ENCODE data around the gene PHACTR1.

Gene PHACTR1

GRCh38 chr6:12865117-12865516 lies 148.6 kb downstream of the PHACTR1 start:
- no peak for DNase-seq

GRCh38 chr6:12865671-12866181 lies 149.2 kb downstream of the PHACTR1 start:
- DNase-seq: no peak

GRCh38 chr6:12866422-12867029 lies 150.0 kb downstream of the PHACTR1 start:
- no peak for DNase-seq

- no peak for DNase-seq
Observed at GRCh38 chr6:12869816-12870432, 153.4 kb downstream of the PHACTR1 start.

DNA sequence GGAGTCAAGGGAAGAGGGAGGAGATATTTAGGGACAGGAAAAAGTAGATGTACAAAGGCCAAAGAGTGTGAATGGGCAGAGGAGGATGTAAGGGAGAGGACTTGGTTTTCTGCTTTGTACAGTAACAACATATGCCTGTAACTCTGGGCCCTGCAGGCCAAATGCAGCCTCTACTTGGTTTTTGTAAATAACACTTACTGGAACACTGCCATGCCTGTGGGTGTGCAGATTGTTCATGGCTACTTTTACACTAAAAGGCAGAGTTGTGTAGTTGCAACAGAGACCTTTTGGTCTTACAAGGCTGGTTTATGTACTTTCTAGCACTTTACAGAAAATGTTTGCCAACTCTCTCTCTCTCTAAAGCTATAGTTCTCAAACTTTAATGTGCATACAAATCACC lies 157.1 kb downstream of the PHACTR1 start:
- DNase-seq: no peak

DNA sequence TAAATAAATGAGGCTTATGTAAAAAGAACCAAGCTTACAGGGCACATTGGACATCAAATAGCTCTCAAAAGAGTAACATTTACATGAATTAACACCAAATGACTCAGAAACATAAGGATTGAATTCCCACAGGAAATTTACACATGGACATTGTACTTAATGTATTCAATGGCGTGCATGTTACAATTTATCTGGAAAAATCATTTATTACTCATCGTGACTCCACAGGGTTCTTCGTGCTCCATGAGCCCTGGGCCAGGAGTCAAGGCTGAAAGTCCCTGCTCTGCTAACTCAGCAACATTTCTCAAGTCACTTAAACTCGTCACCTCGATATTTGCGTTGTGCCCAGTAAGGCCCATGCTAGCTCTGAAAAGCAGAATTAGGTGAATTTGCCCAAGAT lies 158.5 kb downstream of the PHACTR1 start:
- DNase-seq: no peak

- DNase-seq: no peak
Observed at GRCh38 chr6:12878741-12879140, 162.2 kb downstream of the PHACTR1 start.

- no peak for DNase-seq
Observed at GRCh38 chr6:12882761-12883290, 166.3 kb downstream of the PHACTR1 start.

DNA sequence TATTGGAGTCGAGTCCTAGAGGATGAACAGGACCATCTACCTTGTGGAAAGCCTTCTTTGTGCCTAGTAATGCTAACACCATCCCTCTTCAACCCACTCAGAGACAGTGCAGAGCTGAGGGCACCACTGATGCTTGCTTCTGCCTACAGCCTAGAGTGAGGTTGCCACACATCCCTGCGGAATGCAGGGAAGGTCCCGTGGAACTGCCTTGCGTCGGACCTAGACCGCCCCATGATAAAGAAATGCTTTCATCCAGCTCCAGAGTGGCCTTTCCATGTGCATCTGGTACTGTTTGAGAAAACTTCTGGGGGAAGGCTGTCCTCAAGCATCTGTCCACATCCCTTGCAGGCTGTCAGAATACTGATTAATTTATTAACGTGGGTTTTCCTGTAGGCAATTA lies 168.4 kb downstream of the PHACTR1 start:
- DNase-seq: no peak

DNA sequence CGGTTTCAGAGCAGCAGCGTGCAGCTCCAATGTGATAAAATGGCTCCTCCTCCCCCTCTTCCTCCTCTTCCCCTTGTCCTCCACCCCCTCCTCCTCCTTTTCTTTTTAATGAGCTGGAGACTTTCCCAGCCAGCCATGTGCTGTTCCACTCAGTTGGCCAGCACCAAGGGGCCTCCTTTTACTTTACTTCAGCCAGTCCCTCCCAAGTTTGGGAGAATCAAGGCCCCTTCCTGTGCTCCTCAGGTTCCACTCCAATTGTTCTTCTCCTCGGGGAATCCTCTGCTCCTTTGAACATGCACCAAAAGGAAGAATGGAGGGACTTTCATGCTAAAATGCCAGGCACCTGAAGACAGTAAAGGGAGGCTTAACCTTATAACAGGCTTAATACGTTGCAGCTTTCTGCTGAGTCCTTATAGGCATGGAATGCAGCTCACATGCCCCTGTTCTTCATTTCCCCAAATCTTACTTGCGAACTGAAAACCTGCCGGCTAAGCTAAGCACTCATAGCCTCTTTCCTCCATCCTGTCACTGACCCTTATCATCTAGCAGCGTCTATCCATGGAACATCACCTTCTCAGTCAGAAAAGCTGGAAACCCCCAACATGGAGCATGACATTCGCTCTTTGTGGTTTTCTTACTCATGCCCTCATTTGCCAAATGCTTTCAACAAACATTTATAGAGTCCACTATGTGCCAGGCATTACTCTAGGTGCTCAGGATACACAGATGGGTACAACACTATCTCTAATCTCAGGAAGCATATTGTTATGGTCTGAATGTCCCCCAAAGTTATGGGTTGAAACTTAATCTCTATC lies 170.6 kb downstream of the PHACTR1 start:
- DNase-seq: no peak

- peak; percentile 44 to 51 for DNase-seq
Observed at GRCh38 chr6:12890171-12890790, 173.7 kb downstream of the PHACTR1 start.

DNA sequence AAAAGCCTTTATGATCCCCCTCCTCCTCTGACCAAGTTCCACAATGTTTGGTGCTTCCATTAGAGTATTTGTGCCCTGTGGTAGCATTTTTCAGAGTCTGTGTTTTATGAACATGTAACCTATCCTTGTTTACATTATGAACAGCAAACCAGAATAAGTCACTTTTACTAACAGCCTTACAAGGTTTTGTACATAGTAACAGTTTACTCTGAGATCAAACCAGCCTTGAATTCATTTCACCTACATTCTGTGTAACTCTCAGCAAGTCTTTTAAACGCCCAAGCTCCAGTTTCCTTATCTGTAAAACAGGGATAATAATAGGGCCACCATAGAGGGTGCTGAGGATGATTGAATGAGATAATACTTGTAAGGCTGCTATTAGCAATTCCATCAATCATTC lies 175.0 kb downstream of the PHACTR1 start:
- no peak for DNase-seq

DNA sequence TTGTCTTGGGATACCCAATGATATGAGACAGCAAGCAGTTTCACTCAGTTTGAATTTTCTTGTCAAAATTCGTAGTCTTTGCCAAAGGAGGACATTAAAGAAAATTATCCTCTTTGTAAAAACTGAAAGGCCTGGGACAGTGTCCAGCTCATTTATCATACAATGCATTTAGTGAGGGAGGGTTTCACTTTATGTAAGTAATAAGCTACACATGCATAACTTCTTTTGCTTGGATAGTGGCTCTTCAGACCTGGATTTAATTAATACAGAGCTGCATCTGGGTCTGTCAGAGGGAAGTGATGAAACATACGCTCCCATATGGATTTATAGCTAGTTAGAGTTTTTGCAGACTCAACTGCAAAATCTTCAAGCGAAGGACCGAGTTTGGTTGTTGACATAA lies 175.6 kb downstream of the PHACTR1 start:
- DNase-seq: no peak

- no peak for DNase-seq
Observed at GRCh38 chr6:12893036-12893435, 176.5 kb downstream of the PHACTR1 start.

DNA sequence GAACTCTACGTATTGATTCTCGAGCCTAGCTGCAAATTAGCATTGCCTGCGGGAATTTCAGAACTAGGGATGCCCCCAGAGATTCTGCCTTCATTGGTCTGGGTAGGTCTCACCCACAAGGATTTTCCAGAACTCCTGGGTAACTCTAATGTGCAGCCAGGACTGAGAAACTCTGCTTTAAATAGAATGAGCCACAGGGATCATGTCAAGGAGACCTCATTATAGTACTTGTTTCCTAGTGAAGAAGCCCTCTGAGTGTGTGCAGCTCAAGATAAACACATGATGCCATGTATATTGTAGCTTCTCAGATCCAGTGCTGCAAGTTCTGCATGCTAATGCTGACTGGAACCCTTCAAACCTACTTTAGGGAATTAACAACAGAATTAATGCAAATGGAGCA lies 179.2 kb downstream of the PHACTR1 start:
- no peak for DNase-seq

DNA sequence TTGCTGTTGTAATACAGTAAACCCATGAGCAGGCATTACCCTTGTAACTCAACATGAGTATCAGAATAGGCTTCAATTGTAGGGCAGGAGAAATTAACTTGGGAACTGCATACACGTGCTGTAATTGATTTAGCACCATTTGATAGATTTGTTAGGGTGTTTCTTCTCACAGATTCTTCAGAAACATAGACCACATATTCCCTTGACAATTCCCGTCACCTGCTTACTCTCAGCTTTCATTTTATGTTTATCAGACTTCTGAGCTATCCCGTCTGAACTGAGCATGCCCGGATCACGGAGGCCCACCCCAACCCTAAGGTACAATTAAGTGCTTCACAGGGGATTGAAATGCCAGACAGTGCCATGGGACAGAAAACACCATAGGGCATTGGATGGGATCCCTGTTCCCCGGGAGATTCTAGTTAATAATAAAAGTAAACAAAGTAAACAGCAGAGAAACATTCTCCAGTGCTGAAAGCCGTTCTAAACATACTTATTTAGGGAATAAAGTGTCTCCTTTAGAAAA lies 179.7 kb downstream of the PHACTR1 start:
- no peak for DNase-seq

DNA sequence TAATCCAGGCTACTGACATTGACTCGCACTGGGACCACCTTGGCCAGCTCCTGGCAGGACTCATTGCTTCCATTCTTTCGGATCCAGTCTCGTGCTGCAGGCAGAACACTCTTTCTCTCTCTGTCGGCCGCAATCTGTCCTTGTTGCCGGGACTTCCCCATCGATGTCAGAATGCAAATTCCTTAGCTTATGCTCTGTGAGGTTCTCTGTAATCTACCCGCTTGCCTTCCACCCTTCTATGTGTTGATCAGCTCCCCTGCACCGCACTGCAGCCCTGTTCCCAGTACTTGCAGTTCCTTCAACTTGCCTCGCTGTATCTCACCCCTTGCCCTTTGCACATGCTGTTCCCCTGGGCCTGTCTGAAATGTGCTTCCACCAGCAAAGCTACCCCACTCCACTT lies 182.0 kb downstream of the PHACTR1 start:
- DNase-seq: no peak

DNA sequence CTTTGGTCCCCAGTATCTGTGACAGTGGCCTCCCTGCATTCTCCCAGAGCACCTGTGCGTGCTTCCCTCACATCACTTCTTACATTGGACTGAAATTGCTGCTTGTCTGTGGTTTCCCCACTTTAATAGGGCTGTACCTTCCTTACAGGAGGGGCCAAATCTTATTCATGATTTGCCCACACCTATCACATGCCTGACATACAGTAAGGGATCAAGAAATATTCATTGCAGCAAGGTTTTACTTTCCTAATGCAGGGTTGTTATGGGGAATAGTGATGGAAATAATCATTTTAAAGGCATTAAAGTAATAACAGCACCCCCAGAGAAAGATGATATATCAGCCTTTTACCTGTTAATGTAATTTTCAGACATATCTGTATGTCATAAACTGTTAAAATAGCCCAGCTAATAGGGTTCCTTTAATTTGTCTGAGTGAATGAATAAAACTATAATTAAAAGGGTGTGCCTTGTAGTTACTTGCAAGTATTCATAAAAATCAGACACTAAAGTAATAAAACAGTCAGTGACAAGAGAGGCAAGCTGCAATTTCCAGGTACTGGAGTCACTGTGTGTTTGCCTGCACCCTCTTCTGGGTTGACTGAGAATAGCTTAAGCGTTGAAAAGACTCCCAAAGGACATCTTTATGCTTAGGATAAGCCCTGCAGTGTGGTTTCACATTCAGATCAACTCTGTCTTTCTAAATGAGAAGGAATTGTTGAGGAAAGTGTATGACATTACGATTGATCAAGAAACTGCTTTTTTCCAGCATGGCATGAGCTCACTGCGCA lies 182.7 kb downstream of the PHACTR1 start:
- no peak for DNase-seq

DNA sequence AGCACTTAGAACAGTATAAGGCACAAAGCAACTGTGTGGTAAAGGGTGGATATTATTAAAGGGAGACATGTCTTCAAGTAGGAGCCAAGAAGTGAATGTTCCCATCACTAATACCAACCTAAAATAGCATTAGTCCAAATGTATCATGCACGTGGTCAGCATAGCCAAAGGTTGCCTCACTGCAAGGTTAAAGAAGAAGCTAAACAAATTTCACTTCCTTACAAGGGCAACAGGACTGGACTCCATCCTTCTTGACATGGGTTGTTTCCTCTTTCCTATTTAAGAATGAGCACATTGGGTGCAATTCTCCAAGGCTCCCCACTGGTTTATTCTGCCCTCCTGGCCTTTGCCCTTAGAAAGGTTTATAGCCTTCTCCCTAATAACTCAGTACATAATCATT lies 186.7 kb downstream of the PHACTR1 start:
- DNase-seq: no peak

DNA sequence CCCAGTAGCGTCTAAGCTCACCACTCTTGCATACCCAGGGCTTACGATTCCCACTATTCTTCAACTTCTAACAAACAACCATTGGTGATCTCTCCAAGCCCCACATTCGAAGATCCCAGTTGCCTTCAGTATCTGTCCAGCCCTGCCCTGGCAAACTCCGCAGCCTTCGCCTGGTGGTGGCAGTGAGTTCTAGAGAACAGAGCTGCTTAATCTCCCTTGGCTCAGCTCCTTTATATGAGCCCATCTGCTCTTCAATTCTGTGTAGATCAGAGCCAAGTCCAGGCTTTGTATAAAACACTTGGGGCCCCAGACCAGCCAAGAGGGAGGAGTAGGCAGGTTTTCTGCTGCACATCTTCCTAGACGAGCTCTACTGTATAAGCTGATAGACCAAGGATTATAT lies 193.3 kb downstream of the PHACTR1 start:
- DNase-seq: no peak

GRCh38 chr6:12911427-12911826 lies 194.9 kb downstream of the PHACTR1 start:
- no peak for DNase-seq

- no peak for DNase-seq
Observed at GRCh38 chr6:12913201-12913600, 196.6 kb downstream of the PHACTR1 start.

Measured in activated T-cell treated with anti-CD3 and anti-CD28 coated beads, Interleukin-2, amount 50 U/mL, for 48 hours (primary cell).